Skin epidermis (tissue), 12 donors: Measurements from ENCODE around the gene ZNF786.
"Not testable (repeated sequence)": the region's sequence is repeated elsewhere in the genome, so short reads cannot be mapped to it uniquely, and the experiment has no call there.

ENCODE experiments used
- H3K27ac ChIP-seq, 21 experiments: fragments of 200-600 bp; sonication (generic) in 11 of 21; one replicate each; pipeline ENCODE4 v1.5.0; 2020; ENCODE audit warnings: mild to moderate bottlenecking in 3 of 21, inconsistent platforms in 2 of 21, moderate library complexity in 2 of 21
- H3K4me3 ChIP-seq, 7 experiments: fragments of 200-600 bp; sonication (generic) in 2 of 7; one replicate each; pipeline ENCODE4 v1.5.0; 2020; ENCODE audit warnings: inconsistent platforms in 2 of 7, mild to moderate bottlenecking in 2 of 7, moderate library complexity in 1 of 7

Gene ZNF786

GRCh38 chr7:149043936-149044335, 46.6 kb downstream of the ZNF786 start:
- no peak overlapping the region for H3K4me3 ChIP-seq
- no peak overlapping the region for H3K27ac ChIP-seq

GRCh38 chr7:149041350-149041749, 49.2 kb downstream of the ZNF786 start:
- no peak overlapping the region for H3K27ac ChIP-seq

DNA sequence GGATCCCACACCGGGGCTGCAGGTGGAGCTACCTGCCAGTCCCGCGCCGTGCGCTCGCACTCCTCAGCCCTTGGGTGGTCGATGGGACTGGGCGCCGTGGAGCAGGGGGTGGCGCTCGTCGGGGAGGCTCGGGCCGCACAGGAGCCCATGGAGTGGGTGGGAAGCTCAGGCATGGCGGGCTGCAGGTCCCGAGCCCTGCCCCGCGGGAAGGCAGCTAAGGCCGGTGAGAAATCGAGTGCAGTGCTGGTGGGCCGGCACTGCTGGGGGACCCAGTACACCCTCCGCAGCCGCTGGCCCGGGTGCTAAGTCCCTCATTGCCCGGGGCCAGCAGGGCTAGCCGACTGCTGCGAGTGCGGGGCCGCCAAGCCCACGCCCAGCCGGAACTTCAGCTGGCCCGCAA, 51.9 kb downstream of the ZNF786 start:
- H3K4me3 ChIP-seq, H3K27ac ChIP-seq: not testable (repeated sequence)

More at GRCh38 chr7:149041350-149041749, 49.2 kb downstream of the ZNF786 start:
- H3K4me3 ChIP-seq = no peak overlapping the region

GRCh38 chr7:149036676-149037075, 53.8 kb downstream of the ZNF786 start:
- Histone ChIP-seq H3K27ac (no peak overlapping the region), H3K4me3 (no peak overlapping the region)

GRCh38 chr7:149031353-149031910, 59.1 kb downstream of the ZNF786 start:
- Histone ChIP-seq H3K27ac (no peak overlapping the region), H3K4me3 (no peak overlapping the region)

DNA sequence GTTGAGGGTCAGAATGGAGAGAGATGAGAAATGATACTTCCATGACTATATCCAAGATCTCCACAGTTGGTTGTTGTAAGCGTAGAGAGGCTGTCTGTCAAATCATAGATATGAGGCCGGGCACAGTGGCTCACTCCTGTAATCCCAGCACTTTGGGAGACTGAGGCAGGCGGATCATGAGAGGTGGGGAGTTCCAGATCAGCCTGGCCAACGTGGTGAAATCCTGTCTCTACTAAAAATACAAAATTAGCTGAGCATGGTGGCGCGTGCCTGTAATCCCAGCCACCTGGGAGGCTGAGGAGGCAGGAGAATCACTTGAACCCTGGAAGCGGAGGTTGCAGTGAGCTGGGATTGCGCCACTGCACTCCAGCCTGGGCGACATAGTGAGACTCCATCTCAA, 60.1 kb downstream of the ZNF786 start:
- not testable (repeated sequence) for H3K4me3 ChIP-seq, H3K27ac ChIP-seq

DNA sequence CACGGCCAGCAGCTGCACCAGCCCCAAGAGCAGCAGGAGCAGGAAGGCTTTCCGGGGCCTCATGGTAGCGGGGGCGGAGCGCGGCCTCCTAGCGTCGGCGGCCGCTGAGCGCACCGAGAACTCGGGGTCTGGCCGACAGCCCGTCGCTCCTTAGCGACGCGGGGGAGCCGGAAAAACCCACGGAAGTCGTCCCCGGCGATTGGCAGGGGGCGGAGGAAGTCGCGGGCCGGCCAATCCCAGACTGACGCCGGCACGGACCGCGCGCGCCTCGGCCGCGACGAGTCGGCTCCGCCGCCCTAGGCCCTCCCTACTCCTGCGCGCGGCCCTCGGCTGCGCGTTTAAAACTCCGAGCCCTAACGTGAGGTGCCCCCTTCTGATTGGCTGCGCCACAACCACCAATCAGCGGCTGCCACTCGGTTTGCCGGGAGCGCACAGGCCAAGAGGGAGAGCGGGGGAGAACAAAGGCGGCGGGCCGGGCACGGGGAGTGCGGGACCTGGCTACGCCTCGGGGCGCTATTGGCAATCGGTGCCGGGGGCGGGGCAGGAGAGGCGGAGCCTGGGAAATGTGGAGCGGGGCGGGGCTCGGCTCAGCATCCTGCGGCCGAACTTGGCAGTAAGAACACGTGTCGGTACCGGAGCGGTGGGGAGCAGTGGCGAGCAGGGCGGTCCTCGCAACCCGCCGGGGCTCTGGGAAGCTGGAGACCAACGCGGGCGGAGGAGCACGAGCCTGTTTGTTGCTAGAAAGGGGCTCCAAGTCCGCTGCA, 62.0 kb downstream of the ZNF786 start, which contains the start of gene PDIA4:
Gene PDIA4, minus strand, starts transcription at position 160 of the 764 bp plus-strand sequence. Its CDS starts 97 bp downstream, at position 63.
- peak within 1 kb of the TSS; percentile 64 to 96 (median 91) for H3K27ac ChIP-seq
- H3K4me3 ChIP-seq = peak within 1 kb of the TSS; percentile 63 to 88 (median 83)

DNA sequence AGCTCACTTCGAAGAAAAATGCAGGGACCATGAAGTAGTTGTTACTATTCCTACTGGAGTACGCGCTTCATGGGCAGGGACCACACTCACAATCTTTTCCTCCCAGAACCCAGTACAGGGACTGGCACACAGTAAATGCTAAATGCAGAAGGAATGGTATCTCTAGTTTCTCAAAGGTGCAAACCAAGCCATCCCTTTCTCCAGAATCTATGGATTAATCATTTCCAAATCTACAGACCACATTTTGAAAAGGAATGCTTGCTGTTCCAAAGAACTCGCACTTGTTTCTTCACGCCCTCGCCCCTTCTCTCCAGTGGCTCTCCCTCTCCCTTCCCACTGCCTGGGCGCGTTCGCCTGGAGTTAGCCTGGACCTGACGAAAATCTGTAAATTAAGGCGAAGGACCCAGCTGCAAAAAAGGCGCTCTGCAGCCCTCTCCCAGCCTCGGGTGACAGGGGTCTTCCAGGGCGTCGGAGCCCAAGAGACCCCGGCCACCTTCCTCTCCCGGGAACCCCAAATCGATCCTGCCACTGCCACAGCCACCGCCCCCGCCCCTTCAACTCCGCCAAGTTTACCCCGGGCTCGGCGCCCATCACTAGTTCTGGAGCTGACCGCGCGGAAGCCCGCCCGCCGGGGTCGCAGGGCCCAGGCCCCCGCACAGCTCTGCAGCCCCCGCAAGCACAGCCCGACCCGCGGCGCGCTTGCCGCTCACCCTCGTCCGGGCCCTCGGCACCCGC, 62.7 kb downstream of the ZNF786 start:
- Histone ChIP-seq H3K27ac (peak overlapping the region; percentile 64 to 96 (median 91)), H3K4me3 (peak overlapping the region; percentile 63 to 88 (median 83))

GRCh38 chr7:149027055-149027454, 63.5 kb downstream of the ZNF786 start:
- peak overlapping the region in 5 of 21 experiments; percentile 92 to 96 (median 93) for H3K27ac ChIP-seq
- peak overlapping the region; percentile 63 to 88 (median 83) for H3K4me3 ChIP-seq

DNA sequence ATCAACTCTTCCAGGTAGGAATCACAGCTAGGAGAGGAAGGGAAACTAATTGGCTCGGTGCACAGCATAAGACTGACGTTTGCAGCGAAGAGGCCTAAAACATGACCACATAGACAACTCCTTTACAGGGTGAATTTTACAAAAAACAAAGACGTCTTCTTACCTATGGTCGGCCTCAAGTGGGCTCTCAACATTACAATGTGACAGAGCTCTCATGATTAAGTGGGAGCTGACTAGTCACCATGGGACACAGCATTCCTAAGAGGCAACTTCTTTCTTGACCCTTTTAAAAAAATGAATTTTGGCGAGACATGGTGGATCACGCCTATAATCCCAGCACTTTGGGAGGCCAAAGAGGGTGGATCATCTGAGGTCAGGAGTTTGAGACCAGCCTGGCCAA, 66.9 kb downstream of the ZNF786 start:
- Histone ChIP-seq H3K27ac (no peak overlapping the region), H3K4me3 (no peak overlapping the region)

GRCh38 chr7:149022756-149023360, 67.7 kb downstream of the ZNF786 start:
- Histone ChIP-seq H3K4me3 (no peak overlapping the region), H3K27ac (peak overlapping the region in 4 of 21 experiments; percentile 7 to 29 (median 26))

GRCh38 chr7:149021725-149022062, 68.8 kb downstream of the ZNF786 start:
- H3K27ac ChIP-seq = peak overlapping the region in 2 of 21 experiments; percentile 7 to 55

DNA sequence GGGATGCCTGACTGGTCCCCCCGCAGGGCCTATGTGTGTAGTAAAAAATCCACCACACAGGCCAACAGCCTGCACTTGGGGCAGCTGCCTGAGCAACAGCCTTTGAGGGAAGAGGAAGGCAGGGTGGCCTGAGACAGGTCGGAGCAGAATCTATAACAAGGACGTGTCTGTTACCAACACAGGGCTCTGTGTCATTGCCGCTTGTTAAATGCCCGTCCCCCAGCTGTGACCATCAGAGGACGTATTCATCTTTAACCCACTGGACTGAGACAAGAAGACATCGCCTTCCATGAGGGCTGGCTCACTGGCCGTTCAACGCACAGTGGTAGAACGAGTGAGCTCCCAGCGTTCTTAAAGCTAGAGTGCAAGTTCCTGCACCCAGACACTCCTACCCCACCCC, 70.0 kb downstream of the ZNF786 start:
- H3K4me3 ChIP-seq = no peak overlapping the region
- no peak overlapping the region for H3K27ac ChIP-seq

More at GRCh38 chr7:149021725-149022062, 68.8 kb downstream of the ZNF786 start:
- no peak overlapping the region for H3K4me3 ChIP-seq
